ENCODE results near the gene PNLIPRP3. TPM values are rescaled to one million over a fixed set of nuclear protein-coding genes. Genes with fewer than 3 reads are reported as not detected.
"Not testable (repeated sequence)": the region's sequence is repeated elsewhere in the genome, so short reads cannot be mapped to it uniquely, and the experiment has no call there.

The PNLIPRP3 gene
- total RNA-seq, result not detected

DNA sequence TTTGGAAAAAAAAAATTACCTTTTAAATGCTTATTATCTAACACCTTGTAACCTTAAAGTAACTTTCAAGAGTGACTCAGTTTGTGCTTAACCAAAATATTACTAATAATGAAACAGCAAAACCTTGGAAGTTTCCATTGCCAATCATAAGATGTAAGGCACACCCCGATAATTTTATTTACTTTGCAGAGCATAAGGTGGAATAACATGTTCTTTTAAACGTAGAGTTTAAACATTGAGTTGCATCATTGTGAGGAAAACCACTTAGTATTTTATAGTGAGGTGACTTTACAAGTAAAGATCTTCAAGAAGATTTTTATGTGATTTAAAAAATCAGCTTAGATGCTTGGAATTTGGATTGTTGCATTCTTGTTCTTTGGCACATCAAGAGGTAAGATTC, at the start of gene PNLIPRP3:
PNLIPRP3 (plus strand) TSS at position 177 of the 400 bp plus-strand sequence; CDS start at position 343, 166 bp downstream.
- CTCF ChIA-PET, result no interaction called here
- H3K4me3 Mint-ChIP-seq, result no peak within 1 kb of the TSS
- H3K4me1 Mint-ChIP-seq, result no peaks in the 10 kb centered on the region
- POLR2A ChIA-PET, result no interaction called here
- H3K27me3 Mint-ChIP-seq, result peaks cover 2% of the 10 kb centered on the region
- no peak within 1 kb of the TSS for H3K27ac Mint-ChIP-seq
- no peaks in the 10 kb centered on the region for H3K9me3 Mint-ChIP-seq
- H3K36me3 Mint-ChIP-seq (ENCODE audit: low read depth), result no peaks in the 10 kb centered on the region
- DNase-seq, result no peak

DNA sequence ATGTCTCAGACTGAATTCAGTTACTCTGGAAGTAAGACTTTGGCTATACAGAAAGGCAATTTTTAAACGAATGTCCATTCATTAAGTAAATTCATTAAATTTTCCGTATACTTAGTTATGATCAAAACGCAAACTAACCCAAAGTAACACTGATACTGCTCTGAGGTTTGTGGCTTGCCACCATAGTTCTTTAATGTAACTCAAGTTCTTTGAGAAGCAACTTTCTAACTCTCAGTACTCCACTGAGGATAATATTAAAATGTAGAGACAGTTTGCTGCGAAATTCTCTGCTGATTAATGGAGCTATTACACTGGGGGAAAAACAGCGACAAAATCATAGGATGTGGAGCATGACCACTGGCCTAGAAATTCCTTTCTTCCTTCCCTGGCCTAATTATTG, 45.4 kb upstream of the PNLIPRP3 start:
- no peaks in the 10 kb centered on the region for H3K9me3 Mint-ChIP-seq
- H3K27ac Mint-ChIP-seq, result no peak overlapping the region
- no peaks in the 10 kb centered on the region for H3K27me3 Mint-ChIP-seq
- DNase-seq, result no peak
- no peaks in the 10 kb centered on the region for H3K36me3 Mint-ChIP-seq (ENCODE audit: low read depth)
- no peak overlapping the region for H3K4me3 Mint-ChIP-seq
- CTCF ChIA-PET, result no interaction called here
- no peaks in the 10 kb centered on the region for H3K4me1 Mint-ChIP-seq
- POLR2A ChIA-PET, result no interaction called here

DNA sequence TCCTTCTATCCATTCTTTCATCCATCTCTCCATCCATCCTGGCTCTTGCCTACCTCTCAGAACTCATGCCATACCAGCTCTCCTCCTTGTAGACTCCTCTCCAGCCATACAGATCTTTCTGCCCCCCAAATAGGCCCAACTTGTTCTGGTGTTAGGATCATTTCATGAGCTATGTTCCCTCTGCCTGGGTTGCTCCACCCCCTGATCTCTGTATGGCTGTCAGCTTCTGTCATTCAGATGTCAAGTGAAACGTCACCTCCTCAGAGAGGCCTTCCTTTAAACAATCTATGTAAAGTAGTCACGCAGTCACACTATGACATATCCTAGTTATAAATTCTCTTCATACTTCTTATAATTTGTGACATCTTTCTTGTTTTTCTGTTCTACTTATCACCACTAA, 42.3 kb upstream of the PNLIPRP3 start:
- CTCF ChIA-PET, result no interaction called here
- no peaks in the 10 kb centered on the region for H3K36me3 Mint-ChIP-seq (ENCODE audit: low read depth)
- H3K4me3 Mint-ChIP-seq, result no peak overlapping the region
- H3K9me3 Mint-ChIP-seq, result no peaks in the 10 kb centered on the region
- POLR2A ChIA-PET, result no interaction called here
- H3K4me1 Mint-ChIP-seq, result no peaks in the 10 kb centered on the region
- no peak for DNase-seq
- H3K27me3 Mint-ChIP-seq, result no peaks in the 10 kb centered on the region
- H3K27ac Mint-ChIP-seq, result no peak overlapping the region

DNA sequence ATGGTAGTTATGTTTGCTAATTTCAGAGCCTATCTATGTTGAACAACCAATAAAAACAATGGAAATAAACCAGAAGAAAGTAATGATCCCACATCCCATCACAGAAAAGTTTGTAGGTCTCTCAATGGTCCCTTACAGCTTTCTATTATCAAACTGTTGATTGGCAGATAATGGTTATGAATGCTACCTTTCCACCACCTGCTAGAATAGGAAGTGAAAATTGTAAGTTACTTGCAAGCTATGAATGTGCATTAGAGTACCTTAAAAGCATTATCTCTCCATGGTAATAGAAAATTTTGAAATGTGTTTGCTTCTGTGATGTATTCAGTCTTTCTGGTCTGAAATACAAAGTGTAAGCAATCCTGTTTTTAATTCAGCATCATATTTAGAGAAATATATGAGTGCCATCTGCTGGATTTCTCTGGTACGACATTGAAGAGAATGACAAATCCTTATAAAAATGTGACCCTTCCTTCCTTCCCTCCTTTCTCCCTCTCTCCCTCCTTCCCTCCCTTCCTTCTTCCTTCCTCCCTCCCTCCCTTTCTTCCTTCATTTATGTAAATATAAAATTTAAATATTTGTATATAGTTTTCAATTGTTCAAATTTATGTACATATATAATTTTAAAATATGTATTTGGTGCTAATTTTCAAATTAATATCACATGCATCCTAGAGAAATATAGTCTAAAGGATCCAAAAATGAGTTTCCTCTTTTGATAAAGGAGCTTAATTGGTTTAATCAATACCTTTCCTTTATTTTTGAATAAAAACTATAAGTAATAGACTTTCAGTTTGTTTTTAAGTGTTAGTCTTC, 41.4 kb upstream of the PNLIPRP3 start:
- Mint-ChIP-seq H3K27me3 (no peaks in the 10 kb centered on the region), H3K9me3 (no peaks in the 10 kb centered on the region), H3K36me3 (ENCODE audit: low read depth) (no peaks in the 10 kb centered on the region), H3K4me1 (no peaks in the 10 kb centered on the region), H3K4me3 (no peak overlapping the region), H3K27ac (no peak overlapping the region)
- POLR2A ChIA-PET, result no interaction called here
- peak; percentile 8 for DNase-seq
- CTCF ChIA-PET, result no interaction called here

DNA sequence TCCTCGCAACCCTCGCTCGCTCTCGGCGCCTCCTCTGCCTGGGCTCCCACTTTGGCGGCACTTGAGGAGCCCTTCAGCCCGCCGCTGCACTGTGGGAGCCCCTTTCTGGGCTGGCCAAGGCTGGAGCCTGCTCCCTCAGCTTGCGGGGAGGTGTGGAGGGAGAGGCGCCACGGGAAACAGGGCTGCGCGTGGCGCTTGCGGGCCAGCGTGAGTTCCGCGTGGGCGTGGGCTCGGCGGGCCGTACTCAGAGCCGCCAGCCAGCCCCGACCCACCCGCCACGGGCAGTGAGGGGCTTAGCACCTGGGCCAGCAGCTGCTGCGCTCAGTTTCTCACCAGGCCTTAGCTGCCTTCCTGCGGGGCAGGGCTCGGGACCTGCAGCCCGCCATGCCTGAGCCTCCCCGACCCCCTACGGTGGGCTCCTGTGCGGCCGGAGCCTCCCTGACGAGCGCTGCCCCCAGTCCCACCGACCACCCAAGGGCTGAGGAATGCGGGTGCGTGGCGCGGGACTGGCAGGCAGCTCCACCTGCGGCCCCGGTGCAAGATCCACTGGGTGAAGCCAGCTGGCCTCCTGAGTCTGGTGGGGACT, 34.3 kb upstream of the PNLIPRP3 start:
- CTCF ChIA-PET; DNase-seq; POLR2A ChIA-PET; H3K9me3 Mint-ChIP-seq; H3K27ac Mint-ChIP-seq; H3K4me3 Mint-ChIP-seq; H3K4me1 Mint-ChIP-seq; H3K36me3 Mint-ChIP-seq (ENCODE audit: low read depth); H3K27me3 Mint-ChIP-seq: not testable (repeated sequence)

DNA sequence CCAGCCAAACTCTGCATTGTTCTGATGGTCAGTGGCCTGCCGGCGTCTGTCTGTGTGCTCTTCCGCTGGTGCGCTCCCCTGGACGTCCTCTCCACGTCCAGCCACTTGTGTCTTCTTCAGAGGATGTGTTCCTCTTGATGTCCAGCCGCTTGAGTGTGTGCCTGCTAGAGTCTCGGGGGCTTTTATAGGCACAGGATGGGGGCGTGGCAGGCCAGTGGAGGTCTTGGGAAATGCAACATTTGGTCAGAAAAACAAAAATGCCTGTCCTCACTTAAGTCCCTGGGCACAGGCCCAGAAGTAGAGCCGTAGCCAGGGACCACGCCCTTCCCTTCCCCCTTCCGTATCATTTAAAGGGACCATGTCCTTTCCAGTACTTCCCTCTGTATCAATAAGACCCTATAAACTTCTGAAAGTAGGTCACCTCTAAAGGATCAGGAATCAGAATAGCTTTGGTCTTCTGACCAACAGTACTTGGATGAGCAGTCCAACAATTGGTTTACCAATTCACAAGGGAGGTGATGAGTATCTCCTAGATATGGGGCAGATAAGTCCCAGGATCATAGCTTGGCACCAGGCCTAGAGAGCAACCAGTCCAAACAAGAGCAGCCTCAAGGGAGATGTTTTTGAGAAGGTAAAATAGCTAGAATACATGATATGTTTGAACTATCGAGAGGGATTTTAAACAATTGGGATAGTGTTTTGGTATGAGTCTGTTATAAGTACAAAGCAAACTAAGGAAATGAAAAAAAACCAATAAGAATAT, 32.2 kb upstream of the PNLIPRP3 start:
- Mint-ChIP-seq H3K27me3 (no peaks in the 10 kb centered on the region), H3K4me1 (no peaks in the 10 kb centered on the region), H3K36me3 (ENCODE audit: low read depth) (no peaks in the 10 kb centered on the region), H3K27ac (no peak overlapping the region), H3K4me3 (no peak overlapping the region), H3K9me3 (no peaks in the 10 kb centered on the region)
- ChIA-PET CTCF (no interaction called here), POLR2A (no interaction called here)
- DNase-seq, result no peak

DNA sequence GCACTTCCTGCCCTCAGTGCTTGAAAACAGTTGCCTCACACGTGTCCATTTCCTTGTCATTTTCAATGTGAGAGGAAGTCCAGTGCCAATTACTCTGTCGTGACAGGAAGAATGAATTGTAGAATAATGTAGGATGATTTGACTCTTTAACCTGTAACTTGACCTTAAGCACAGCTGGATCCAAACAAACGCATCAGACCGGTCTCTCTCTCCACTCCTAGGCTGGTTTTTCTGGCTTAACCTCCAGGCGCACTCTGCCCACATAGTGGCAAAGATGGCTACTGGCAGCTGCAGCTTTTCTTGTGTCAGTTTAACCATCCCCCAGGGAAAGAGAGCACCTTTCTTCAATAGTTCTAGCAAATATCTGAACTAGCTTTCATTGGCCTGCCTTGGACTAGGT, 29.4 kb upstream of the PNLIPRP3 start:
- Mint-ChIP-seq H3K27me3 (no peaks in the 10 kb centered on the region), H3K27ac (no peak overlapping the region), H3K4me3 (no peak overlapping the region), H3K4me1 (no peaks in the 10 kb centered on the region), H3K36me3 (ENCODE audit: low read depth) (no peaks in the 10 kb centered on the region), H3K9me3 (no peaks in the 10 kb centered on the region)
- no peak for DNase-seq
- ChIA-PET POLR2A (no interaction called here), CTCF (no interaction called here)

DNA sequence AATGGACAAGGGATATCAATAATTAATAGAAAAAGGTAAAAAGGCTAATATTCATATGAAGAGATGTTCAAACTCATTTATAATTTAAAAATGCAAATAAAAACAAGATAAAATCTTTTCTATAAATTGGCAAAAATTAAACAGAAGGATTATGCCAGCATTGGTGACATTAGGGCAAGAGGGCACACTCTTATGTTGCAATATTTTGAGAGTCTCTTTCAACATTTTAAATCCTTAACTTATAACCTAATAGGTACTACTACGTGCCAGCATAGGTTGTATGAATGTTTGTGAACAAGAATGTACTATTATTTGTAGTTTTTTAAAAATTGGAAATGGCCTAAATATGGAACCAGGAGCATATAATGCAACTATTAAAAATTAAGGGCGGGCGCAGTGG, 24.8 kb upstream of the PNLIPRP3 start:
- POLR2A ChIA-PET, result no interaction called here
- Mint-ChIP-seq H3K36me3 (ENCODE audit: low read depth) (no peaks in the 10 kb centered on the region), H3K27ac (no peak overlapping the region), H3K4me3 (no peak overlapping the region), H3K9me3 (no peaks in the 10 kb centered on the region), H3K4me1 (no peaks in the 10 kb centered on the region), H3K27me3 (no peaks in the 10 kb centered on the region)
- DNase-seq, result no peak
- CTCF ChIA-PET, result no interaction called here

DNA sequence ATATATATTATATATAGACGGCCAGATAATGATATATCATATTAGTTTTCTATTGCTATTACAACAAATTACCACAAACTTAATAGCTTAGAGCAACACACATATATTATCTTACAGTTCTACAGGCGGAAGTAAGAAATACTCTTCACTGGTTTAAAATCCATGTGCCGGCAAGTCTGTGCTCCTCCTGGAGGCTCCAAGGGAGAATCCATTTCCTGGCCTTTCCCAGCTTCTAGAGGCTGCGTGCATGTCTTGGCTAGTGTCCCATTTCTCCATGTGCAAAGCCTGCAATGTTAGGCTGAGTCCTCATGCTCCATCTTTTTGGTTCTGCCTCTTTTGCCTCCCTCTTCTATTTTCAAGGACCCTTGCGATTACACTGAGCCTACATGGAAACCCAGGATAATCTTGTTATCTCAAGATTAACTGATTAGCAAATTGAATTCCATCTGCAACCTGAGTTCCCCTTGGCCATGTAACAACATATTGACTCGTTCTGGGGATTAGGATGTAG, 23.9 kb upstream of the PNLIPRP3 start:
- Mint-ChIP-seq H3K4me1 (no peaks in the 10 kb centered on the region), H3K9me3 (no peaks in the 10 kb centered on the region), H3K4me3 (no peak overlapping the region), H3K27me3 (no peaks in the 10 kb centered on the region), H3K36me3 (ENCODE audit: low read depth) (no peaks in the 10 kb centered on the region), H3K27ac (no peak overlapping the region)
- no peak for DNase-seq
- POLR2A ChIA-PET, result no interaction called here
- CTCF ChIA-PET, result no interaction called here

DNA sequence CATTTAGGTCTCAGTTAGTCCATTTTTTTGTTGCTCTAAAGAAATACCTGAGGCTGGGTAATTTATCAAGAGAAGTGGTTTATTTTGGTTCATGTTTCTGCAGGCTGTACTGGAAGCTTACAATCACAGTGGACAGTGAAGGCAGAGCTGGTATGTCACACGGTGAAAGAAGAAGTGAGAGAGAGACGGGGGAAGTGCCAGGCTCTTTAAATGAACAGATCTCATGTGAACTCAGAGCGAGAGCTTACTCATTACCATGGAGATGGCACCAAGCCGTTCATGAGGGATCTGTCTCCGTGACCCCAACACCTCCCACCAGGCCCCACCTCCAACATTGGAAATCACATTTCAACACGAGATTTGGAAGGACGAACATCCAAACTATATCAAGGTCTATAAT, 18.9 kb upstream of the PNLIPRP3 start:
- Mint-ChIP-seq H3K27me3 (peaks cover 5% of the 10 kb centered on the region), H3K9me3 (no peaks in the 10 kb centered on the region), H3K36me3 (ENCODE audit: low read depth) (no peaks in the 10 kb centered on the region), H3K4me3 (no peak overlapping the region), H3K27ac (no peak overlapping the region), H3K4me1 (no peaks in the 10 kb centered on the region)
- POLR2A ChIA-PET, result no interaction called here
- DNase-seq, result no peak
- CTCF ChIA-PET, result no interaction called here

DNA sequence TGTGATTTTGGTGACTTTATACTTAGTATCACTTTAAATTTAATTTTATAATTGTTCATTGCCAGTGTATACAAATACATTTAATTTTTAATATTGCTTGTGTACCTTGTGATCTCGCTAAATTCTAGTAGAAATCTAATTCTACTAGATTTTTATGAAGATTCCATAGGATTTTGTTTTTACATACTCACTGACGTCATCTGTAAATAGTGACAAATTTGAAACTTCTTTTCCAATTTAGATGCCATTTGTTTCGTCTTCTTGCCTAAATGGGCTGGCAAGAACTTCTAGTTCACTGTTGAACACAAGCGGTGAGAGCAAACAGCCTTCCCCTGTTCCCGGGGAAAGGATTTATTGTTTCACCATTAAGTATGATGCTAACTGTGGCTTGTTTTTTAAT, 17.3 kb upstream of the PNLIPRP3 start:
- CTCF ChIA-PET, result no interaction called here
- Mint-ChIP-seq H3K4me1 (no peaks in the 10 kb centered on the region), H3K27ac (no peak overlapping the region), H3K9me3 (no peaks in the 10 kb centered on the region), H3K4me3 (no peak overlapping the region), H3K36me3 (ENCODE audit: low read depth) (no peaks in the 10 kb centered on the region), H3K27me3 (peaks cover 5% of the 10 kb centered on the region)
- no peak for DNase-seq
- POLR2A ChIA-PET, result no interaction called here

DNA sequence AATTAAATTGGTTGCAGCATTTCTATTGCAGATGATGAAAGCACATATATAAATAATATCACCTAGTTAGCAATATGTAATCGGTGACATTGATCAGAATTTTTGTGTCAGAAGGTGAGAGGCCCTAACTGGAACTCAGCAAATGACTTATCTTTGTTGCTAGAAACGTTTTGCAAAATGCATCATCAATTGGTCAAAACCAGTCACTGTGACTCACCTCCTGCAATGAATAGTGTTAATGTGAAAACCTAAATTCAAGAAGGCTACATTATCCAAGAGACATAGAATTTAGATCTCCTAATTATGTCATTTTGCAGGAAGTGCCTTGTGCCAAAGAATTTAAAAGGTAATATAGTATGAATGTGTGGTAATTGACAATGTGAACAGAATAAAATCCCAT, 9.8 kb upstream of the PNLIPRP3 start:
- no peak overlapping the region for H3K27ac Mint-ChIP-seq
- H3K36me3 Mint-ChIP-seq (ENCODE audit: low read depth), result no peaks in the 10 kb centered on the region
- no peaks in the 10 kb centered on the region for H3K9me3 Mint-ChIP-seq
- no peak for DNase-seq
- no peaks in the 10 kb centered on the region for H3K4me1 Mint-ChIP-seq
- ChIA-PET CTCF (no interaction called here), POLR2A (no interaction called here)
- H3K27me3 Mint-ChIP-seq, result peaks cover 4% of the 10 kb centered on the region
- no peak overlapping the region for H3K4me3 Mint-ChIP-seq

DNA sequence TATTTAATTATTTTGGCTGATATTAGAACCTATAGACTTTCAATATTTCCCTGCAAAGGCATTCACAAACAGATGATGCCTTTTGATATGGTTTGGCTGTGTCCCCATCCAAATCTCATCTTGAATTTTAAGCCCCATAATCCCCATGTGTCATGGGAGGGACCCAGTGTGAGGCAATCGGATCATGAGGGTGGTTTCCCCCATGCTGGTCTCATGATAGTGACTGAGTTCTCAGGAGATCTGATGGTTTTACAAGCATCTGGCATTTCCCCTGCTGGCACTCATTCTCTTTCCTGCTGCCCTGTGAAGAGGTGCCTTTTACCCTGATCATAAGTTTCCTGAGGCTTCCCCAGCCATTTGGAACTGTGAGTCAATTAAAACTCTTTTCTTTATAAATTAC, 9.3 kb upstream of the PNLIPRP3 start:
- no peak overlapping the region for H3K27ac Mint-ChIP-seq
- ChIA-PET POLR2A (no interaction called here), CTCF (no interaction called here)
- no peak overlapping the region for H3K4me3 Mint-ChIP-seq
- no peaks in the 10 kb centered on the region for H3K4me1 Mint-ChIP-seq
- H3K9me3 Mint-ChIP-seq, result no peaks in the 10 kb centered on the region
- H3K27me3 Mint-ChIP-seq, result peaks cover 4% of the 10 kb centered on the region
- H3K36me3 Mint-ChIP-seq (ENCODE audit: low read depth), result no peaks in the 10 kb centered on the region
- DNase-seq, result no peak

Data from activated CD4-positive, alpha-beta T cell treated with anti-CD3 and anti-CD28 coated beads, Interleukin-2, amount 10 ng/mL, durations not matched to agents 7 days and 5 days (primary cell).